NT2/D1 (cell line): ENCODE results near the gene TCF19.
"Not testable (repeated sequence)": the region's sequence is repeated elsewhere in the genome, so short reads cannot be mapped to it uniquely, and the experiment has no call there.

Experiments used
- DNase-seq: peaks from one replicate; pipeline ENCODE4 v3.0.0-alpha.2; 2011; ENCODE audit warnings: low read depth, low spot score
- H3K27me3 ChIP-seq: 2 replicates; pipeline ENCODE4 v1.6.0; 2011; ENCODE audit warnings: mild to moderate bottlenecking; ENCODE audit not compliant: insufficient read length, insufficient read depth
- H3K36me3 ChIP-seq: 2 replicates; pipeline ENCODE4 v1.6.1; 2011; ENCODE audit warnings: mild to moderate bottlenecking, low read length, mixed read lengths; ENCODE audit not compliant: insufficient read depth, insufficient read length
- H3K4me1 ChIP-seq: 2 replicates; pipeline ENCODE4 v1.5.1; 2011; ENCODE audit not compliant: insufficient read depth, insufficient read length
- H3K4me3 ChIP-seq: 2 replicates; pipeline ENCODE4 v1.5.1; 2011; ENCODE audit warnings: low read depth; ENCODE audit not compliant: insufficient read length
- H3K9ac ChIP-seq: 2 replicates; pipeline ENCODE4 v1.6.0; 2011; ENCODE audit warnings: low read depth; ENCODE audit not compliant: insufficient read length
- H3K9me3 ChIP-seq: 2 replicates; pipeline ENCODE4 v1.5.1; 2011; ENCODE audit warnings: mild to moderate bottlenecking, low read length; ENCODE audit not compliant: insufficient read depth
- SUZ12 ChIP-seq: IDR thresholded peaks from 2 replicates; pipeline ENCODE4 v1.6.1; 2011; ENCODE audit not compliant: insufficient read length, insufficient read depth; ENCODE audit errors: extremely low read depth
- YY1 ChIP-seq: IDR thresholded peaks from 2 replicates; pipeline ENCODE4 v1.6.1; 2011; ENCODE audit not compliant: insufficient read length, insufficient read depth
- ZNF274 ChIP-seq: IDR thresholded peaks from 2 replicates; pipeline ENCODE4 v1.6.1; 2011; ENCODE audit warnings: mild to moderate bottlenecking, low read depth, low read length

Gene TCF19

DNA sequence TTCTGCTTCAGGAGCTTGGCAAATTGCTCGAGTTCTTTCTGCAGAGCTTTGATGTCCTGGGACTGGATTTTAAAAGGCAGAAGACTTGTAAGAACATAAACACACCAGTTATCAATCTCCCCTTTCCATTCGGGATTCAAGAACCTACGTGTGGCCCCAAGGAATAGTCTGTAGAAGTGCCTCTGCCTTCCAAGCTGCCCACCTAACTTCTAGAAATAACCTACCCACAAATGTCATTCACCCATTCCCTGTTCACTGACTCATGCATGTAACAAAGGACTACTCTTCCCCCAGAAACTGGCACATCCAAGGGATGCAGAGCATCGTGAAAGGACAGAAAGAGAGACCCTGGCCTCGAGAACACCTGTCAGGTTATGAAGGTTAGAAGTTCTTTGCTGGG is 7.6 kb downstream of the TCF19 start:
- no peak for DNase-seq
- H3K9ac ChIP-seq: no peak overlapping the region
- no peaks in the 10 kb centered on the region for H3K27me3 ChIP-seq
- peaks cover 7% of the 10 kb centered on the region for H3K4me1 ChIP-seq
- peaks cover 69% of the 10 kb centered on the region for H3K36me3 ChIP-seq
- H3K4me3 ChIP-seq: no peak overlapping the region
- TF ChIP-seq SUZ12 (no peak), ZNF274 (no peak), YY1 (no peak)
- no peaks in the 10 kb centered on the region for H3K9me3 ChIP-seq

- Histone ChIP-seq H3K36me3 (peaks cover 43% of the 10 kb centered on the region), H3K9ac (peak overlapping the region; percentile 95), H3K9me3 (no peaks in the 10 kb centered on the region), H3K27me3 (no peaks in the 10 kb centered on the region), H3K4me1 (peaks cover 6% of the 10 kb centered on the region), H3K4me3 (peak overlapping the region; percentile 72)
- TF ChIP-seq ZNF274 (no peak), SUZ12 (no peak), YY1 (no peak)
- no peak for DNase-seq
Observed at GRCh38 chr6:31168606-31169005, 10.2 kb downstream of the TCF19 start.

DNA sequence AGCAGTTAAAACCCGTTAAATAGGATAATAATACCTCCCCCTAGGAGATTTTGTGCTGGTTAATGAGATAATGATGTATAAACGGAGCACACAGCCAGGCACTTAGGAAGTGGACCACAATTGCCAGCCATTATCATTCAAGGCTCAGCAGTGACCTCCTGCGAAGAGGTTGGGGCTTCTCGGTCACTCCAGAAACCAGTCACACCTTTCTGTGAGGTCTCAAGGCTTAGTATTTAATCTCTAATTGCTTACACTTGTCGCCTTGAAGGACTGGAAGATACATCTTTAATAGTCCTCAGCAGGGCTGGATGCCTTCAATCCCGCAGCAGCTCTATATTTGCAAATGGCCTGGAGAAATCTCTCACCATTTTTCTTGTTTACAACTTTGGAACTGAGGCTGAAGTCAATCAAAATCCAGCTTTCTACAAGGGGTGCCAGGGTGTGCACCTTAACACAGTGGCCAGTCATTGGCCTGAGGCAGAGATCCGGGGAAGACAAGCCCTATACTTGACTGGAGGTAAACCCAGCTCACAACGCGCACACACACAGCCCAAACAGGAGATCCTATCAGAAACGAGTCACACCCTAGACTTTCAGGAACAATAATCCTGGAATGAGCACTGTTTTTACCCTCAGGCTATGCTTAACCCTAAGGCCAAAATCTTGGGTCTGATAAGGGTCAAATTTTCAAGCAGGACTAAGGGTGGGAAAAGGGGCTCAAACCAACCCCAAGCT is 10.9 kb downstream of the TCF19 start:
- H3K9ac ChIP-seq: peak overlapping the region; percentile 95
- H3K4me3 ChIP-seq: peak overlapping the region; percentile 72
- TF ChIP-seq YY1 (no peak), ZNF274 (no peak), SUZ12 (no peak)
- peaks cover 39% of the 10 kb centered on the region for H3K36me3 ChIP-seq
- no peaks in the 10 kb centered on the region for H3K9me3 ChIP-seq
- peaks cover 6% of the 10 kb centered on the region for H3K4me1 ChIP-seq
- H3K27me3 ChIP-seq: no peaks in the 10 kb centered on the region
- no peak for DNase-seq

DNA sequence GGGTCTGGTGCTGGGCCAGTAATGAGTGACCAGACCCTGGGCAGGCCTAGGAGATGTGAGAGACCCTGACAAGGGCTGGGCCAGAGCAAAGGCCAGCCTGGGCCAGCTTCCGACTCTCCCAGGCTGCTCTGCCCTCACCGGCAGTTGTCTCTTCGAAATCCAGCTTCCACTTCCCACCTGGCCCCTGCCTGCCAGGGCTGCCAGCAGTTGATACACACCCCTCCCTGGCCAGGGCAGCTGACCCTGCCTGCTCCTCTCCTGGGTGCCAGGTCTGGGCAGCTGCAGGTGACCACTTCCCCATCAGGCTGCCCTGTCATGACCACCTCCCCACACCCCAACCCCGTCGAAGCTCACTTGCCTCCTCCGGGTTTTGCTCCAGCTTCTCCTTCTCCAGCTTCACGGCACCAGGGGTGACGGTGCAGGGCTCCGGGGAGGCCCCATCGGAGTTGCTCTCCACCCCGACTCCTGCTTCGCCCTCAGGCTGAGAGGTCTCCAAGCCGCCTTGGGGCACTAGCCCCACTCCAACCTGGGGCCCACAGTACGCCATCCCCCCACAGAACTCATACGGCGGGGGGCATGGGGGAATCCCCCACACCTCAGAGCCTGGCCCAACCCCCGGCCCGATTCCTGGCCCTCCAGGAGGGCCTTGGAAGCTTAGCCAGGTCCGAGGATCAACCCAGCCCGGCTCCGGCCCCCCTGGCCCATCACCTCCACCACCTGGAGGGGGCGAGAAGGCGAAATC is 11.6 kb downstream of the TCF19 start:
- H3K9me3 ChIP-seq, H3K4me1 ChIP-seq, H3K27me3 ChIP-seq, DNase-seq: not testable (repeated sequence)
- Histone ChIP-seq H3K9ac (peak overlapping the region; percentile 95), H3K36me3 (peaks cover 37% of the 10 kb centered on the region), H3K4me3 (peak overlapping the region; percentile 72)

- H3K9me3 ChIP-seq: no peaks in the 10 kb centered on the region
- no peak for TF ChIP-seq YY1
- TF ChIP-seq ZNF274: no peak
- no peak for TF ChIP-seq SUZ12
- H3K36me3 ChIP-seq: peaks cover 33% of the 10 kb centered on the region
- no peaks in the 10 kb centered on the region for H3K27me3 ChIP-seq
- H3K4me1 ChIP-seq: peaks cover 11% of the 10 kb centered on the region
- peak within 1 kb of the TSS; percentile 95 for H3K9ac ChIP-seq
- peak within 1 kb of the TSS; percentile 72 for H3K4me3 ChIP-seq
- no peak for DNase-seq
Observed at GRCh38 chr6:31170600-31170881, 12.2 kb downstream of the TCF19 start, which contains the start of gene POU5F1. Gene POU5F1, minus strand, starts transcription at chr6:31170682. Its CDS starts 62 bp downstream, at chr6:31170620.

- Histone ChIP-seq H3K9me3 (no peaks in the 10 kb centered on the region), H3K4me1 (peaks cover 12% of the 10 kb centered on the region), H3K36me3 (peaks cover 27% of the 10 kb centered on the region), H3K9ac (peak overlapping the region; percentile 79), H3K4me3 (peak overlapping the region; percentile 72), H3K27me3 (no peaks in the 10 kb centered on the region)
- TF ChIP-seq SUZ12 (no peak), YY1 (no peak), ZNF274 (no peak)
- DNase-seq: no peak
Observed at GRCh38 chr6:31170987-31171671, 12.7 kb downstream of the TCF19 start.
